ENCODE measurements around the gene EIF2S1. TPM values are rescaled to one million over a fixed set of nuclear protein-coding genes. Genes with fewer than 3 reads are reported as not detected.

EIF2S1 gene
- total and polyA plus RNA-seq, 2 experiments from 2014 or later = 121 to 170 TPM

- TF ChIP-seq ETS1 (IDR thresholded peaks at IDR 0.05) = no peak
- TF ChIP-seq EZH2 (IDR thresholded peaks at IDR 0.05; ENCODE audit: low read depth, unreplicated experiment) = no peak
- no peak for TF ChIP-seq STAT1 (IDR thresholded peaks at IDR 0.05; ENCODE audit: unreplicated experiment)
Observed at GRCh38 chr14:67411820-67412421, 51.8 kb downstream of the EIF2S1 start, which contains the start of gene PLEK2 (continued).

- Histone ChIP-seq H3K27me3 (ENCODE audit: insufficient read depth) (peaks cover 37% of the 10 kb centered on the region), H3F3A (replicated peaks; ENCODE audit: low read depth) (no peaks in the 10 kb centered on the region), H2AFZ (no peak overlapping the region; the same call in 1 of the 2 replicates), H3K4me2 (no peak overlapping the region), H3K79me2 (replicated peaks; ENCODE audit: insufficient read depth) (no peaks in the 10 kb centered on the region), H3K9me2 (ENCODE audit: insufficient read depth) (no peaks in the 10 kb centered on the region), H3K27ac (ENCODE audit: low read depth) (no peak overlapping the region), H3K36me3 (ENCODE audit: insufficient read depth) (no peaks in the 10 kb centered on the region), H3K4me1 (ENCODE audit: insufficient read depth) (peaks cover 6% of the 10 kb centered on the region; the same call in 1 of the 2 replicates), H4K20me1 (replicated peaks; ENCODE audit: insufficient read depth) (no peaks in the 10 kb centered on the region), H3K4me3 (no peak overlapping the region)
- Mint-ChIP-seq H3K9me3 (no peaks in the 10 kb centered on the region), H3K27me3 (ENCODE audit: insufficient read depth, low read depth, poor library complexity) (peaks cover 25% of the 10 kb centered on the region), H3K27ac (no peak overlapping the region), H3K4me3 (no peak overlapping the region), H3K36me3 (ENCODE audit: low read depth) (no peaks in the 10 kb centered on the region), H3K4me1 (peaks cover 16% of the 10 kb centered on the region)
- ATAC-seq (no peak), DNase-seq (ENCODE audit: low spot score) (no peak)
- TF ChIP-seq POLR2AphosphoS5 (IDR thresholded peaks at IDR 0.05; ENCODE audit: low read depth) = no peak
- no peak for TF ChIP-seq REST (IDR thresholded peaks at IDR 0.05; ENCODE audit: unreplicated experiment)
- TF ChIP-seq STAT1 (IDR thresholded peaks at IDR 0.05; ENCODE audit: unreplicated experiment) = no peak
- TF ChIP-seq ZNF114 (CRISPR knock-in tag; IDR thresholded peaks at IDR 0.05) = no peak
- TF ChIP-seq EZH2 (IDR thresholded peaks at IDR 0.05; ENCODE audit: low read depth, unreplicated experiment) = no peak
- no peak for TF ChIP-seq CREB1 (CRISPR knock-in tag; IDR thresholded peaks at IDR 0.05; ENCODE audit: low read depth)
- TF ChIP-seq EZH2phosphoT487 (IDR thresholded peaks at IDR 0.05; ENCODE audit: unreplicated experiment) = no peak
- no peak for TF ChIP-seq JUNB (IDR thresholded peaks at IDR 0.05; ENCODE audit: unreplicated experiment)
- no peak for TF ChIP-seq ZNF331 (CRISPR knock-in tag; IDR thresholded peaks at IDR 0.05; ENCODE audit: low read depth)
- no peak for TF ChIP-seq ZNF462 (CRISPR knock-in tag; IDR thresholded peaks at IDR 0.05)
- TF ChIP-seq NANOG (IDR thresholded peaks at IDR 0.05; ENCODE audit: borderline replicate concordance) = no peak
Observed at GRCh38 chr14:67413806-67414769, 54.0 kb downstream of the EIF2S1 start.

Measured in GM23338 (cell line).